ENCODE measurements around the gene ABCC10. TPM values are rescaled to one million over a fixed set of nuclear protein-coding genes. Genes with fewer than 3 reads are reported as not detected.

Gene ABCC10
- total RNA-seq, 4 donors from 2014 or later: 7.0 to 12.9 (median 9.7) TPM

- TF ChIP-seq, protein P1, sequence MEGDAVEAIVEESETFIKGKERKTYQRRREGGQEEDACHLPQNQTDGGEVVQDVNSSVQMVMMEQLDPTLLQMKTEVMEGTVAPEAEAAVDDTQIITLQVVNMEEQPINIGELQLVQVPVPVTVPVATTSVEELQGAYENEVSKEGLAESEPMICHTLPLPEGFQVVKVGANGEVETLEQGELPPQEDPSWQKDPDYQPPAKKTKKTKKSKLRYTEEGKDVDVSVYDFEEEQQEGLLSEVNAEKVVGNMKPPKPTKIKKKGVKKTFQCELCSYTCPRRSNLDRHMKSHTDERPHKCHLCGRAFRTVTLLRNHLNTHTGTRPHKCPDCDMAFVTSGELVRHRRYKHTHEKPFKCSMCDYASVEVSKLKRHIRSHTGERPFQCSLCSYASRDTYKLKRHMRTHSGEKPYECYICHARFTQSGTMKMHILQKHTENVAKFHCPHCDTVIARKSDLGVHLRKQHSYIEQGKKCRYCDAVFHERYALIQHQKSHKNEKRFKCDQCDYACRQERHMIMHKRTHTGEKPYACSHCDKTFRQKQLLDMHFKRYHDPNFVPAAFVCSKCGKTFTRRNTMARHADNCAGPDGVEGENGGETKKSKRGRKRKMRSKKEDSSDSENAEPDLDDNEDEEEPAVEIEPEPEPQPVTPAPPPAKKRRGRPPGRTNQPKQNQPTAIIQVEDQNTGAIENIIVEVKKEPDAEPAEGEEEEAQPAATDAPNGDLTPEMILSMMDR (IDR thresholded peaks at IDR 0.05; ENCODE audit: low read depth): no peak
These were observed 42.6 kb downstream of the ABCC10 start for GRCh38 chr6:43469947-43470346.

- TF ChIP-seq, protein P1 (IDR thresholded peaks at IDR 0.05; ENCODE audit: low read depth): no peak
These were observed 44.1 kb downstream of the ABCC10 start for GRCh38 chr6:43471399-43471798.

GRCh38 chr6:43472515-43472914, 45.2 kb downstream of the ABCC10 start:
- TF ChIP-seq, protein P1 (IDR thresholded peaks at IDR 0.05; ENCODE audit: low read depth): no peak

GRCh38 chr6:43475516-43475915, 48.2 kb downstream of the ABCC10 start:
- TF ChIP-seq, protein P1 (IDR thresholded peaks at IDR 0.05; ENCODE audit: low read depth): no peak

GRCh38 chr6:43476746-43477145, 49.4 kb downstream of the ABCC10 start:
- TF ChIP-seq, protein P1 (IDR thresholded peaks at IDR 0.05; ENCODE audit: low read depth): no peak

GRCh38 chr6:43477235-43478007, 50.1 kb downstream of the ABCC10 start, which contains the start of gene TJAP1:
Gene TJAP1 (plus strand): TSS chr6:43477570. CDS start chr6:43499002, 21,432 bp downstream.
- TF ChIP-seq, protein P1 (IDR thresholded peaks at IDR 0.05; ENCODE audit: low read depth): no peak

DNA sequence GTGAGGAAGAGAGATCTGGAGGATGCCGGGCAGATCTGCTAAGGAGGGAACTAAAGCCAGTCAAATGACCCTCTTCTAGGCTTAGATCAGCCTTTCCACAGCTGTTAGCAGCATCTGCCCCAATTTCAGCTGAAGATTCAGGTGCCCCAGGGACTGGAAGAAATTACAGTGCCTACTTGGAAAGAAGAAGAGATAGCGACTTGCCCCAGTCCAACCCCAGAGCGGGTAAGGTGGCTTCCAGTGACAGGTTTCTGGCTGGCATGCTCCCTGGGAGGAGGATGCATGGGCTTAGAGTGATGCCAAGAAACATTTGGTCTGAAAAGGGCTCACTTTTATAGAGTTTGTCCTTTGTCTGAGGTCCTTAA, 50.6 kb downstream of the ABCC10 start:
- TF ChIP-seq, protein P1 (IDR thresholded peaks at IDR 0.05; ENCODE audit: low read depth): no peak

Data from subcutaneous adipose tissue (tissue), 4 donors.